NCI-H1694 (cell line): ENCODE measurements around the gene BCAS1.

Source experiments
- DNase-seq: peaks from one replicate; lab custom pipeline; 2025; lab: John Stamatoyannopoulos, UW

Gene BCAS1

DNA sequence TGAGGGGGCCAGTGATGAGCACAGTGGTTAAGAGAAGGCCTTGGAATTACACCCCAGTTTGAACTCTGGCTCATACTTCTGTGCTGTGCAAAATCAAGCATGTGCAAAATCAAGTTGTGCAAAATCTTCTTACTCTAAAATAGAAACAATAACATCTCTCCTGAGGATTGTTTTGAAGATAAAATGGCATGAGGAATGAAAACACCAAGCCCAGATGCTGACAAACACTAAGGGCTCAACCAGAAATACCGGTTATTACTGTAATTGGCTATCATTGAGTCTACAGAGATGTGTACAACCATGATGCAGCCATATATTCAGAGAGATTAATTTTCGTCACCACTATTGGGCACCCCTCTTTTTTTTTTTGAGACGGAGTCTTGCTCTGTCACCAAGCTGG, 5.9 kb upstream of the BCAS1 start:
- no peak for DNase-seq

DNA sequence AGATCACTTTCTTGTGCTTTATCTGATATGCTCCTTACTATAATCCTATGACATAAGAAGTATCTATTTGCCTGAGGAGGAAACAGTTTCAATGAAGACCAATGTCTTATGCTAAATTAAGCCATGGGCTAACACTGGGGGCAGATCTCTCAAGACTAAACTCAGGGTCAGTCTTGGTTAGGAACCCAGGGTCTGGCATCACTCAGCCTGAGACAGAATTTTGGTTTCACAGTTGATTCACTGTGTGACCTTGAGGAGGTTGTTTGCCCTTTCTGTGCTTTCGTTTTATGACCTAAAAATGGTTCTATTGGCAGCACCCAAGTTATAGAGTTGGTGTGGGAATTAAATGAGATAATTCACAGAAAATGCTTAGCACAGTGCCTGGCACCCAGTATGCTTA, 4.9 kb upstream of the BCAS1 start:
- no peak for DNase-seq

DNA sequence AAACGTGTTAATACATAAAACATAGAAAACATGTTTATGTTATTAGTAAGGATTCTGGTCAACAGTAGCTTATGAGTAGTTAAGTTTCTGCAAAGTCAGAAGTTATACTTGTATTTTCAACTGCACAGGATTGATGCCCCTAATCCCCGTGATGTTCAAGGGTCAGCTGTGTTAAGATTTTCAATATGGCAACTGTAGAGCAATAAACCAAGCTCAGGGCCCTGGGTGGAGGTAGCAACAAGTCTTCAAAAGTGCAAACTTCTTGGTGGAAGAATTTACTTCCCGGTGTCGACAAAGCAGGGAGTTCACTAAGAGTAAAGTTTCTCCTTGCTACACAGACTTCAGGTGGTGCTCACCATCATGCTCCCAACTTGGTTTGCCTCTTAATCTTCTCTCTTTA, 4.1 kb upstream of the BCAS1 start:
- no peak for DNase-seq

DNA sequence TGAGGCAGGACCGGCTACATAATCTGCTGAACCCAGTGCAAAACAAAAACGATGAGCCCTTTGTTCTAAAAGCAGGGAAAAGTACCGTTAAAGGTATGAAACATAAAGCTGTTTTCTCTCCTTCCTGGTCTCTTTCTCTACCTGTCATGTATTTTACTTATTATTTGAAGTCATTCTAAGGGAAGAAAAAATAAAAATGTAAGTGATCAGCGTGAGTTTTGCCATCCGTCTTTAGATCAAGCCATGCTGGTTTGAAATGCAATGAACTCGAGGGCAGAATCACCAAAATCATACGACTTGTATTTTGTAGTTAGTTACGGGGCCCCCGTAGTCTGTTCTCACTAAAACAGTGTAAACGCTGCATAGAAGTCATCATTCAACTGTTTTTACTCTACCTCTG, 2.9 kb upstream of the BCAS1 start:
- DNase-seq, result no peak

DNA sequence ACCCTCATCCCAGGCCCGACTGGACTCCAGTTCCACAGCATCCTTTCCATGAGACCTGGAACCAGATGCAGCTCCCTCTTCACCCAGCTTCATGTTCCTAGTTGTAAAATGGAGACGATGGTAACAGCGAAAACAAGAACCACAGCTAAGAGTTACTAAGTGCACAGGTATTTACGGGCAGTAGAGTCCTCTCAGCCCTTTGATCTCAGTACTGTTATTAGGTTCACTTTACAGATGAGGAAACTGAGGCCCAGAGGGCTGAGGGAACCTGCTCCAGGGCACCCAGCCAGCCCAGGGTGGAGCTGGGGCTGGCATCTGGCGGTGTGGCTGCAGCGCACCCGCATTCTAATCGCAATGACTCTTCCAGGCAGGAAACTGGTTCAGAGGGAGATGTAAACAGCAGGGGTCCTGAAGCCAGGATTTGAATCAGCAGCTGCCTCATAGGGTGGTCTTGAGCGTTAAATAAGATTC, 858 bp downstream of the BCAS1 start:
- no peak for DNase-seq

DNA sequence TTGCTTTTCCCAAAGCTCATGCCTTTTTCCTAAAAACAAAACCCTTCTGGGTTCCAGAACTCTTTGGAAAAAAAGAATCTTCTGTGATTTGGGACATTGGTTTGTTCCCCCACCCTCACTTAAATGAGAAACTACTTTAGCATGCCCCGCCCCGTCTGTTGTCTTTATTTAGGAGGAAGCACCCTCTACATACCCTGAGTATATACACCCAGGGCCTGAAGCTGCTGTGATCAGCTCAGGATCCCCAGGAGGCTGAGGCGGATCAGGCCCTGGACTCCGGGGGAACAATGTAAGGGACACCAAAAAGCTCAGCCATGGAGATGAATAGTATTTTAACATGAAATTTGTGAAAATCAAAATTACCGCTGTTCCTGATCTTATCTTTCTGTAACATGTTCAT, 1.4 kb downstream of the BCAS1 start:
- DNase-seq, result no peak

DNA sequence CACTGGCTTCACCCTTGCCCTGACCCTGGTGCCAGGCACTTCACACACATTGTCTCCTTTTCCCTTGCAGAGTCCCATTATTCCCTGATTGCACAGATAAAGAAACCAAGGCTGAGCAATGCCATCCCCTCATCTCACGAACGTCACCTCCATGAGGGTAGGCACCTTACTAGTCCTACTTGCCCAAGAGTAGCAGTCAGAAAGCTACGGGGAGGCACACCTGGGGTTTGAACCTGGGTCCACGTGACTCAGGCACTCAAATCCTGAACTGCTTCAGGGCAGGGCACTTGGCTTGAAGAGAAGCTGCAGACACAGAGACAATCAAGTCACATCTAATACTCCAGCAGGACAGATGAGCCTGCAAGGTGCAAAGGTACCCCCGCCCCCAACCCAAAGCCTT, 1.9 kb downstream of the BCAS1 start:
- DNase-seq, result no peak

DNA sequence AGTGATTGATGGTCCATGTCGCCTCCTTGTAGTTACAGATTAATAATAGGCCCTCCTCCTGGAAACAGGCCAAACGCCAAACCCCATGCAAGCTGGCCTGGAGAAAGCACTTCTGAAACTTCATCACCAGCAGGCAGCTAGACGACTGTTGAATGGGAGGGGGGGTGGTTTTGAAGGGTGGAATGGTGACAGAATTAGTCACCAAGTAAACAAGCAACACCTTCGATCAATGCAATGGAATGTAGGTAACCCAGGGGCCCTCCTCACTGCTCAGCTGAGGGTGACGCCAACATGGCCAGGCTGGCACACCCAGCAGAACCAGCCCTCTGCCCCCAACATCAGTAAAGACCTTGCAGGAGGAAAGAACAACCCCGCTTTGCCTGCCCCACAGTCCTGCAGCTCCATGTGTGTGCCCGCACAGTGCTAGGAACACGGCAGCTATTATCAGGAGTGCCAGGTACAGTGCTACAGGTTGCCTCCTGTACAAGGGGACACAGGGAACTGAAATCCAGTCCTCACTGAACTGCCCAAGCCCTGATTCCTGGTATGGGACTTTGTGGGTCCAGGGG, 2.7 kb downstream of the BCAS1 start:
- DNase-seq, result no peak

DNA sequence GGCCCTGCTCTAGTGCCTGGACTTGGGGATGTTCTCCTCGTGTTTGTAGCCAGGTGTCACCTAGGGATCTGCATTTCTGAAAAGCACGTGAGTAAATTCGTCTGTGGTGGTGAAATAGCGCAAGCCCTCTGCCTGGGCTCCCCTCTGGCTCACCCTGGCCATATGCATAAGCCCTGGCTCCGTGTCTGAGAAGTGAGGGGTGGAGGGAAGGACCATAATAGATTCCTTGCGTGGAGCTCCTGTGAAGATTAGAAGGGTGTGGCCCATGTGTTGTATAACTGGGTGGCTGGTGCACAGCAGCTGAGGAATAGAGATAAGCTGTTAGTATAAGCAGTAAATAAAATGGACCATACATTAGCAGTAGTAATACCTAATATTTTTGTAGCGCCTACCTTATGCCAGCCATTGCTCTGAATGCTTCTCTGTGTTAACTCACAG, 4.8 kb downstream of the BCAS1 start:
- DNase-seq, result no peak

DNA sequence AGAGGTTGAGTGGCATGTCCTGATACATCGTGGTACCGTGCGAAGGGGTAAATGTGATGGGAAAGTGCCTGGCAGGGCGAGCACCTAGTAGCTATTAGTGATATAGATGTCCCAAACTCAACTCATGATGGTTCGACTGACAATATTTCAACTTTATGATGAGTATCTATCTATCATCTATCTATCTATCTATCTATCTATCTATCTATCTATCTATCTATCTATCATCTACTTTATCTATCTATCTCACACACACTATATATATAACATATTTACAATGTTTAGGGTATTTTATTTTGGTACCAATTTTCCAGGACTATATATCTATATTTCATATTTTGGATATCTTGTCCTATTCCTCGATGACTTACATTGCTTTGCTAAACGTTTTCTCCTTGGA, 5.5 kb downstream of the BCAS1 start:
- DNase-seq, result no peak

DNA sequence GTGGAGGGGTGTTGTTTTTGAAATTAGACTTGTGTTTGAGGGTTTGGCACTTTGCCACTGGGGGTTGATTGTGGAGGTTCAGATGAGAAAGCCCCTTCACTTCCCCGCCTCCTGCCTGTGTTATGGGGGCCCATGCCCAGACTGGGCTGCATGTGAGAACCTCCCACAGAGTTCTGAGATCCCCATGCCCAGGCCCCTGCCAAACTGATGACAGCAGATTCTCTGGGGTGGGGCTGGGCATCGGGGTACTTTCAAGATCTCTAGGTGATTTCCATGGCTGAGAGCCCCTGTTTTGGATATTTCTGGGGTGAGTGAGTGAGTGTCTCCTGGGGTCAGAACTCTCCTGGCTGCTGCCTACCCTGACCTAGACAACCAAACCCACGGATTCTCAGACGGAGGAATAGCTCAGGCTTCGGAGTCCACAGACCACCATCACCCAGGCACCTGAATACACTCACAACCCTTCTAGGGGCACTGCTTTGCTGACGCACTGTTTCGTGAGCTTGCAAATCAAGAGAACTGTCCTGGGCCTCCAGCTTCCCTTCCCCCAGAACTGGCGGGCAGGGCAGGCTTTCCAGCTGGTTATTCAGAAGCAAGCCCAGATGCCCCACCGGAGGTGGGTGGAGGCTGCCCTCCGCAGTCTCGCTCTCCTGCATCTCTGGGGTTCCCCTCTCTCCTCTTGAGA, 6.3 kb downstream of the BCAS1 start:
- DNase-seq, result no peak

DNA sequence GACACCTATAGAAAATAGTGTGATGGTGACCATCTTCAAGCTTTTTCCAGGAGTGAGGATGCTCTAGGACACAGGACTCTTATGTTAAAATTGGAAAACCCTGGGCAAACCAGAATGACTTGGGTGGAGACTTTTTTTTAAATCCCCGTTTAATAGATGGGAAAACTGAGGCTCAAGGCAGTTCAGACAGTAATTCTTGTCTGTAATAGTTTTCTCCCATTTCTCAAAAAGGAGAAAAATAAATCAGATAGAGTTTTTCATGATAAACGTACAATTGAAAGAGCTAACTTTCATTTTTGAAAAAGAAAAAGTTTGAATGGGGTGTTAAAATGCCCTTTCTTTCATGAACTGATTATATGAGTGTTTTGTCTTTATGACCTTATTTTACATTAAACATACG, 6.8 kb downstream of the BCAS1 start:
- no peak for DNase-seq

DNA sequence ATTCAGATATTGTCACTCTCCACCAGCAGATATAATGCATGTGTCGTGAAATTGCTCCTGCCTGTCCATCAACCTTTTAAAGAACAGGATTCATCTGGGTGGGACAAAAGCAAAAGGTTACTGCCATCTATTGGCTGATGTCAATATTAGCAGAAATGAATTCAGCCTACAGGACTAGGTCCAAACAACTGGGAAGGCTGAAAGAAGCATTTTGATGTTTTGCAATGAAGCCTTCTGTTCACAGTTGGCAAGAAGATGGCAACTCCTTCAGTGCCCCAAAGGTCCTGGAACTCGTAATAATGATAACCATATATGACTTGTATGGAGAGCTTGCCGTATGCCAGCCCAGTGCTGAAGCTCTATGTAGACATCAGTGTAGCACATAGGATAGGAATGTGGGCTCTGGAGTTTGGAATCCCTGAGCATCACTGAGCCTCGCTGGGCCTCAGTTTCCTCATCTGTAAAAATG, 7.5 kb downstream of the BCAS1 start:
- DNase-seq, result peak; percentile 64

DNA sequence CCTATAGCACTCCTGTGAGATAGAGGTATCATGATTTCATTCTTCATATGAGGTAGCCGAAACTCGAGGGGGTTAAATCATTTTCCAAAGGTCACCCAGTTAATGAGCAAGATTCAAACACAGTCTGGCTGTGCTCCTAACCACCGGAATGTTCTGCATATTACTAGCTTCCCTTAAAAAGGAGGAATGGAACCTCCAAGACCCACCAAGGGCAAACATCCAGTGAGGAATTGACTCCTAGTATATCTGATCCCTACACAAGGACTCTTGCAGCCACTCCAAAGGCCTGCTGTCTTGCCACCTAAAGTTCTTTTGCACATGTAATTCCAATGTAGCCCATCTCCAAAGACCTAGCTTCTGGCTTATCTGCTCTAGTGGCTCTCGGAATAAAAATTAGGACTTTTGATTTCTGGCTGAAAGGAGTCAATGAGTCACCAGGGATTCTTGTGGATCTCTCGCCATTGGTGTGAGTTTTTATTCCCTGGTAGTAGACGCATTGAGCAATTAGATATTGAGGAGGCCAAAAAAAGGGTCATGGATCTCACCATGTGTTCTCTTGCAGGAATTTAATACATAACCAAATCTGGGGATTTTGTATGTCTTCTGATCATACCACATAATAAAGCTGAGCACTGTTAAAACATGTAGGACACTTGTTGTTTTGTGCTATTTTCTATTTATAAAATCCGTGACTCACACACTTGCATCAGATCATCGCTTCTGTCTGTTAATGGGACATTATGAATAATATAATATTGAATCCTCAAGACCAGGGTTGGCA, 9.1 kb downstream of the BCAS1 start:
- no peak for DNase-seq

DNA sequence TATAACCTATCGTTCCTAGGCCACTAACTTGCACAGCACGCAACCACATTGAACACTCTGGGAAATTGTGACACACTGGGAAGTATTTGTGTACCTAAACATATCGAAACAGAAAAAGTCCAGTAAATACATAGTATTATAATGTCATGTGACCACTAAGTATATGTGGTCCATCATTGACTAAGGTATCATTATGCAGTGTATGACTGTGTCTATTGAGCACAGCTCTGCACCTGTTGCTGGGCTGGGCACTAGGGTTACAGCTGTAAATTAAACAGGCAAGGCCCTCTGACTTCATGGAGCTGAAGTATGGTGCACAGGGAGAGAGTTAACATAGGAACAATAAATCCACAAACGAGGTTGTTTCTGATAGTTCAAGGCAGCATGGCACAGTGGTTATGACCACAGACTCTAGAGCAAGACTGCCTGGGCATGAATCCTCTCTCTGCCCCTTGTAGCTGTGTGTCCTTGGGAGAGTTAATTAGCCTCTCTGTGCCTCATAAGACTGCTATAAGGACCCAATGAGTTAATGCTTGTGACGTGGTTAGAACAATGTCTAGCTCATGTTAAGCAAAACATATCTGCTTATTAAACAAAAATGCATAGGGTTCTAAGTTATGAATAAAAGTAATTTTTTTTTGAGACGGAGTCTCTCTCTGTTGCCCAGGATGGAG, 10.6 kb downstream of the BCAS1 start:
- DNase-seq, result no peak

DNA sequence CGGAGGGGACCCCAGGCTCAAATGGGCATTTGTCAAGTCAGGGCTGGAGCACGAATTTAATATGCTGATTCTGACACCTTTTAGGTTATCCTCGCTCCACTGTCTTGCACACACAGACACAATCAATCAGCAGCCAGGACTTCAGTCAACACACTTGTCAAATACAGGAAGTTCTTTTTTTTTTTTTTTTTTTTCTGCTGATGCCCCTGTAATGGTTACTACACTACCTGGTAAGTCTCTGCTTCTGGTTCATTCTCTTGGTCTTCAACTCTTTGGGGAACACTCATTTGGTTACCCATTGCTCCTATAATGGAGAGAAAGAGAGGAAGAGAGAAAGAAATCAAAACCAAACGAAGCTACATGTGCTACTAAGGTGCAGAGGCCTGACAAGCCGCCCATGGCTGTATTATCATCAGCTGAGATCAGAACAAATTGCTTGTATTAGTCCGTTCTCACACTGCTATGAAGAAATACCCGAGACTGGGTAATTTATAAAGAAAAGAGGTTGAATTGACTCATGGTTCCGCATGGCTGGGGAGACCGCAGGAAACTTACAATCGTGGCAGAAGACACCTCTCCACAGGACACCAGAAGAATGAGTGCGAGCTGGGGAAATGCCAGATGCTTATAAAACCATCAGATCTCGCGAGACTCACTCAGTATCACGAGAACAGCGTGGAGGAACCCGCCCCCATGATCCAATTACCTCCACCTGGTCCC, 11.8 kb downstream of the BCAS1 start:
- DNase-seq, result no peak

DNA sequence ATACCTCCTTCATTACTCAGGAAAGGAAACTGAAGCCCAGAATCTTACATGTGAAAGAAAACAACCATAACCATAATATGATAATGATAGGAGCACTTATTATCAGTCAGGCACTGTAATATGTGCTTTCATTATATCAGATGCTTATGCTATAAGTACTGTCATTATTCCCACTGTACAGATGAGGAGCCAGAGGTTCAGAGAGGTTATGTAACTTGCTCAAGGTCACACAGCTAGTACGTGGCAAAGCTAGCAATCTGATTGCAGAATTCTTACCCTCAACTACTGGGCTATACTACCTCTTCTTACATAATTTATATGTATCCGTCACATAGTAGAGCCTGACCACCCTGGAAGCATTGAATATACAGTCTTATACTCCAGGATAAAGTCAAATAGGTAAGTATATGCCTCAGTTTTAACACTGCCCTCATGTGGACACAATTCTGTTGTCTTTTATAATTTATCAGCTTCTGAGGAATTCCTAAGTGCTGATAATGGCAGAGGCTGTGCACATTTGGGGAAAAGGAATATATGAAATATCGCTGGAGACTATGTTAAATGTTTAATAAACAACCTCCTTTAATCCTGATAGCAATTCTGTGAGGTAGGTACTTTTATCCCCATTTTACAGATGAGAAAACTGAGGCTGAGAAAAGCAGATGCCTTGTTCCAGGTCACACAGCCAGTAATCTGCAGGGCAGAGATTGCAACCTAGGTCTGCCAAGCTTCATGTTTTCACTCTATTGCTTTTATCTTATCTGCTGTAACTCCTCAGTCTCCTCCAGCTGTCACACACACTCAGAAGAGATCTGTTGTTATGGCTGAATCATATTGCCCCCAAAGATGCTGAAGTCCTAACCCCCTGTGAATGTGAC, 13.4 kb downstream of the BCAS1 start:
- no peak for DNase-seq

DNA sequence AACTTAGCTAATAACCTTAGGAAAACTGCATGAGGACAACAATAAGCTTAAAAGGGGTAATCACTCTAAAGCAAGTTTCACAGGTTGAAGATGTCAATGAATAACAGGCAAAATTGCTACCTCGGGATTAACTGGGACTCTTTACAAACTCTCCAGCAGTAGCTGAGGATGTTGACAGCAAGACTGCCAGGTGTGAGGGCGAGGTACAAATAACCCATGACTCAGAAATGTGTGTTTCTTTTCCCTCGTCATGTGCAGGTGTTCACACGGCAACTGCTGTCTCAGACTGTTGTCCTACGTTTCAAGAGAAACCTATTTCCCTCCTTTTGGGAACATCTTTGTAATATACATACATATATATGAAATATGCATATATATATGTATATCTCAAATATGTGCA, 15.9 kb downstream of the BCAS1 start:
- DNase-seq, result no peak

DNA sequence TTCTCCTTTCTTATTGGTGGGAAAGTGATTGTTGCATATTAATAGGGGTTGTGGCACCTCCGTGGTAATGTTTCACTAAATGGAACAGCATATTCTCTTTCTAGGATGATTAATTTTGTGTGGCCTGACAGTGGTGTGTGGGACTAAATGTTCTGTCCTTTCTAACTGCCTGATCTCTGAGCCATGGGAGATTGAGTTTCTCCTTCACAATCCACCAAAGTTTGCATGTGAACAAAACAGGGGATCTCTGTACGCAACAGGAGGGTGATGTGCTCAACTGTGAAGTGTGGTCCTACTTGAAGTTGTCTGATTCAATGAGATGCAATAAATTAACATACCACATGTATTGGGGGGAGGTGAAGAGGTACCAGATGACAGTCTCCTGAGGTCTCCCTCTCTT, 19.3 kb downstream of the BCAS1 start:
- DNase-seq, result no peak

DNA sequence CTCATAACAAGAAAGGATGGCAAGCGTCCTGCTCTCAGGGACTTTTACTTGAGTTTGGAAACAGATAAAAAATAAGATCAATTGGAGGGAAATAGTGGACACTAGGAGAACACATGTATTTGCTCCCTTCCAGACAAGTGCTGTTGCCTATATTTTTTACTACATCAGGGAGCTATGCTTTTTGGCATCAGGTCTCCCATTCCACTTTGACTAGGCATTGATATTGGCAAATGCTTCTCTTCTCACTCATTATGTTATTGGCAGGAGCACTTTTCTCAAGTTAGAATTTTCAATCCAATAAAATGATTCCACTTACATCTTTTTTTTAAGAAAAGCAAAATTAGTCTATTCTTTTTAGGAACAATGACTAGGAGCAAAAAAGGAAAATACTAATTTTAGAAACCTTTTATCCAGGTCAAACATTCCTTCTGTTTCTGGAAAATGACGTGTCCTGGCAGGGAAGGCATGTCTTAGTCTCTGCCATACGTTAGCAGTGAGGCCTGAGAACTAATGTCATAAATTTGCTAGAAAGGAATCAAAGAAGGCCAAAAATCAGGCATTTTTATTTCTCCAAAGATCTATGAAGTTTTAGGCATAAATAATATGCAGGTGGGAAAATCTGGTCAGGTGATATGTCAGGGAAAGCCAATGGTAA, 21.4 kb downstream of the BCAS1 start:
- no peak for DNase-seq
